Loucy (cell line): ENCODE results near the gene SERPINB1.
"Not testable (repeated sequence)": the region's sequence is repeated elsewhere in the genome, so short reads cannot be mapped to it uniquely, and the experiment has no call there.

Experiments used
- H2AFZ ChIP-seq: fragments of 200-600 bp; sonication (generic); 2 replicates; pipeline ENCODE4 v1.6.0; 2016; ENCODE audit warnings: antibody characterized with exemption, mild to moderate bottlenecking, low read length, moderate library complexity
- H3F3A ChIP-seq: fragments of 200-600 bp; 2 replicates; pipeline ENCODE4 v1.6.0; 2016; ENCODE audit warnings: antibody characterized with exemption, low read depth, mild to moderate bottlenecking
- H3K27me3 ChIP-seq: fragments of 200-600 bp; sonication (generic); 2 replicates; pipeline ENCODE4 v1.6.1; 2014; ENCODE audit warnings: low read length, mild to moderate bottlenecking; ENCODE audit not compliant: insufficient read depth, poor library complexity, severe bottlenecking
- H3K36me3 ChIP-seq: fragments of 200-600 bp; sonication (generic); 2 replicates; pipeline ENCODE4 v1.6.1; 2016; ENCODE audit warnings: low read length; ENCODE audit not compliant: insufficient read depth
- H3K4me1 ChIP-seq: fragments of 200-600 bp; sonication (generic); 2 replicates; pipeline ENCODE4 v1.5.1; 2014; ENCODE audit warnings: low read length, mild to moderate bottlenecking; ENCODE audit not compliant: insufficient read depth, poor library complexity, severe bottlenecking
- H3K4me2 ChIP-seq: fragments of 200-600 bp; sonication (generic); 2 replicates; pipeline ENCODE4 v1.6.0; 2014; ENCODE audit warnings: antibody characterized with exemption, low read length, low read depth, mild to moderate bottlenecking; ENCODE audit not compliant: poor library complexity, severe bottlenecking
- H3K4me3 ChIP-seq: fragments of 200-600 bp; sonication (generic); 2 replicates; pipeline ENCODE4 v1.5.1; 2014; ENCODE audit warnings: low read length, mild to moderate bottlenecking, mixed read lengths; ENCODE audit not compliant: poor library complexity, severe bottlenecking
- H3K79me2 ChIP-seq: fragments of 200-600 bp; sonication (generic); 2 replicates; pipeline ENCODE4 v1.6.1; 2014; ENCODE audit warnings: low read length; ENCODE audit not compliant: insufficient read depth
- H3K9ac ChIP-seq: fragments of 200-600 bp; sonication (generic); 2 replicates; pipeline ENCODE4 v1.6.0; 2014; ENCODE audit warnings: mild to moderate bottlenecking, low read depth, low read length, moderate library complexity; ENCODE audit not compliant: poor library complexity, severe bottlenecking
- H3K9me2 ChIP-seq: fragments of 200-600 bp; sonication (generic); replicated peaks from 2 replicates; pipeline ENCODE4 v1.6.1; 2016; ENCODE audit warnings: low read depth, low read length, mixed read lengths
- H3K9me3 ChIP-seq: fragments of 200-600 bp; sonication (generic); 2 replicates; pipeline ENCODE4 v1.6.1; 2014; ENCODE audit warnings: mild to moderate bottlenecking, antibody characterized with exemption, low read length, low read depth; ENCODE audit not compliant: insufficient read depth
- H4K20me1 ChIP-seq: fragments of 200-600 bp; sonication (generic); 2 replicates; pipeline ENCODE4 v1.6.0; 2014; ENCODE audit warnings: antibody characterized with exemption, low read length, mild to moderate bottlenecking; ENCODE audit not compliant: insufficient read depth, poor library complexity, severe bottlenecking
- CTCF ChIP-seq: fragments of 200-600 bp; sonication (generic); conservative IDR thresholded peaks from 2 replicates; pipeline ENCODE4 v1.5.1; 2014; ENCODE audit warnings: mild to moderate bottlenecking, antibody characterized with exemption, low read length
- EZH2phosphoT487 ChIP-seq: fragments of 200-600 bp; IDR thresholded peaks from 2 replicates; pipeline ENCODE4 v1.6.1; 2018; ENCODE audit warnings: antibody characterized with exemption, mild to moderate bottlenecking, moderate library complexity, borderline replicate concordance

Gene SERPINB1

GRCh38 chr6:2804516-2804915, 37.1 kb downstream of the SERPINB1 start:
- TF ChIP-seq CTCF (no peak), EZH2phosphoT487 (no peak)
- Histone ChIP-seq H3K4me1 (peaks cover 44% of the 10 kb centered on the region), H4K20me1 (no peaks in the 10 kb centered on the region)

GRCh38 chr6:2803731-2804429, 37.8 kb downstream of the SERPINB1 start:
- Histone ChIP-seq H3K4me1 (peaks cover 43% of the 10 kb centered on the region), H3K27me3 (no peaks in the 10 kb centered on the region), H2AFZ (no peak overlapping the region), H3F3A (0 out of 2 replicates have a peak, but pooled peaks cover 6% of the 10 kb centered on the region), H3K36me3 (no peaks in the 10 kb centered on the region), H3K79me2 (no peaks in the 10 kb centered on the region), H3K4me3 (no peak overlapping the region), H3K9ac (no peak overlapping the region), H4K20me1 (no peaks in the 10 kb centered on the region), H3K4me2 (no peak overlapping the region), H3K9me3 (no peaks in the 10 kb centered on the region), H3K9me2 (no peaks in the 10 kb centered on the region)
- TF ChIP-seq EZH2phosphoT487 (no peak), CTCF (no peak)

More at GRCh38 chr6:2804516-2804915, 37.1 kb downstream of the SERPINB1 start:
- Histone ChIP-seq H3K4me3 (no peak overlapping the region), H3K79me2 (no peaks in the 10 kb centered on the region), H3K27me3 (no peaks in the 10 kb centered on the region), H3K9me3 (no peaks in the 10 kb centered on the region), H3K9ac (no peak overlapping the region), H3K4me2 (no peak overlapping the region), H3F3A (0 out of 2 replicates have a peak, but pooled peaks cover 6% of the 10 kb centered on the region), H2AFZ (no peak overlapping the region), H3K36me3 (no peaks in the 10 kb centered on the region), H3K9me2 (no peaks in the 10 kb centered on the region)

- no peak overlapping the region for H2AFZ ChIP-seq
- no peaks in the 10 kb centered on the region for H3K36me3 ChIP-seq
- no peaks in the 10 kb centered on the region for H3K27me3 ChIP-seq
- no peaks in the 10 kb centered on the region for H3K79me2 ChIP-seq
- H3K9me2 ChIP-seq, result no peaks in the 10 kb centered on the region
- peaks cover 52% of the 10 kb centered on the region for H3K4me1 ChIP-seq
- H3F3A ChIP-seq, result 0 out of 2 replicates have a peak, but pooled peaks cover 6% of the 10 kb centered on the region
- TF ChIP-seq EZH2phosphoT487, result no peak
- TF ChIP-seq CTCF, result no peak
- no peaks in the 10 kb centered on the region for H4K20me1 ChIP-seq
- H3K9me3 ChIP-seq, result no peaks in the 10 kb centered on the region
- no peak overlapping the region for H3K4me3 ChIP-seq
- no peak overlapping the region for H3K9ac ChIP-seq
- H3K4me2 ChIP-seq, result no peak overlapping the region
Measured at GRCh38 chr6:2802521-2803060, 39.1 kb downstream of the SERPINB1 start.

- H2AFZ ChIP-seq, H3K9ac ChIP-seq, H3K9me3 ChIP-seq, H3K4me3 ChIP-seq, H3K36me3 ChIP-seq, H3K9me2 ChIP-seq, H3F3A ChIP-seq, H4K20me1 ChIP-seq, H3K27me3 ChIP-seq, H3K79me2 ChIP-seq, H3K4me2 ChIP-seq: not testable (repeated sequence)
- peaks cover 52% of the 10 kb centered on the region for H3K4me1 ChIP-seq
Measured at GRCh38 chr6:2801687-2802086, 40.0 kb downstream of the SERPINB1 start.
